Gastrocnemius medialis (tissue), 4 donors: ENCODE data around the gene TCF12. TPM values are rescaled to one million over a fixed set of nuclear protein-coding genes. Genes with fewer than 3 reads are reported as not detected.

Source experiments
- ATAC-seq, 2 donors: fragments of 150-250 bp; one replicate each; pipeline ENCODE4 v1.9.1; 2016
- DNase-seq, 2 donors: peaks; one replicate each; pipeline ENCODE4 v3.0.0-alpha.2; 2019
- H3K27ac ChIP-seq, 4 donors: fragments of 200-600 bp; sonication (generic); 1 replicate in 1 of 4; 2 replicates in 3 of 4; pipeline ENCODE4 v1.5.1; 2016 to 2018; ENCODE audit warnings: mild to moderate bottlenecking in 2 of 4, moderate library complexity in 1 of 4
- H3K27me3 ChIP-seq, 3 donors: fragments of 200-600 bp; sonication (generic) in 2 of 3; 1 replicate in 1 of 3; 2 replicates in 2 of 3; pipeline versions ENCODE4 v1.5.1 to v1.6.0; 2016 to 2019; ENCODE audit warnings: mild to moderate bottlenecking in 1 of 3, moderate library complexity in 1 of 3
- H3K36me3 ChIP-seq, 2 donors: fragments of 200-600 bp; sonication (generic) in 1 of 2; one replicate each; pipeline ENCODE4 v1.5.1; 2017 to 2018
- H3K4me1 ChIP-seq, 2 donors: fragments of 200-600 bp; sonication (generic) in 1 of 2; one replicate each; pipeline ENCODE4 v1.5.1; 2016 to 2017; ENCODE audit warnings: mild to moderate bottlenecking in 2 of 2
- H3K4me3 ChIP-seq, 4 donors: fragments of 200-600 bp; sonication (generic) in 3 of 4; 1 replicate in 1 of 4; 2 replicates in 3 of 4; pipeline ENCODE4 v1.5.1; 2016 to 2019; ENCODE audit warnings: mild to moderate bottlenecking in 2 of 4
- H3K9me3 ChIP-seq, 3 donors: fragments of 200-600 bp; sonication (generic) in 2 of 3; 1 replicate in 1 of 3; 2 replicates in 2 of 3; pipeline ENCODE4 v1.5.1; 2016 to 2019
- CTCF ChIP-seq, 5 experiments: fragments of 450-650 bp in 3 of 5; fragments of 200-600 bp in 2 of 5; sonication (generic) in 2 of 5; IDR thresholded peaks in 4 of 5; conservative IDR thresholded peaks in 1 of 5; 1 replicate in 4 of 5; 2 replicates in 1 of 5; pipeline ENCODE4 v1.5.1; 2016 to 2019; ENCODE audit warnings: antibody characterized with exemption in 5 of 5, mild to moderate bottlenecking in 3 of 5, moderate library complexity in 3 of 5
- POLR2A ChIP-seq, 2 donors: fragments of 450-650 bp; IDR thresholded peaks; one replicate each; pipeline ENCODE4 v1.6.1; 2017; ENCODE audit warnings: antibody characterized with exemption in 2 of 2, mild to moderate bottlenecking in 2 of 2, moderate library complexity in 2 of 2
- in situ Hi-C, 4 donors: fragments of 200-750 bp; cut with MboI; loops; one replicate each; pipeline versions ENCODE4 v1.15.0 to v1.8.0; 2017; ENCODE audit warnings: low sequenced_read_pairs in 4 of 4
- intact Hi-C: fragments of 100-400 bp; cut with DNase I; formaldehyde crosslinking; loops from one replicate; pipeline ENCODE4 v1.15.1; 2023; ENCODE audit warnings: low total_unique reads
- total RNA-seq, 4 donors: library from RNA; depleted of rRNA; stranded (reverse); fragments of >200 nt; gene quantifications; one replicate each; pipeline versions ENCODE4 v1.1.0 to v1.2.3, GENCODE V29; 2016

Gene TCF12
- total RNA-seq, 4 donors from 2014 or later = 34.9 to 63.0 (median 51.4) TPM

DNA sequence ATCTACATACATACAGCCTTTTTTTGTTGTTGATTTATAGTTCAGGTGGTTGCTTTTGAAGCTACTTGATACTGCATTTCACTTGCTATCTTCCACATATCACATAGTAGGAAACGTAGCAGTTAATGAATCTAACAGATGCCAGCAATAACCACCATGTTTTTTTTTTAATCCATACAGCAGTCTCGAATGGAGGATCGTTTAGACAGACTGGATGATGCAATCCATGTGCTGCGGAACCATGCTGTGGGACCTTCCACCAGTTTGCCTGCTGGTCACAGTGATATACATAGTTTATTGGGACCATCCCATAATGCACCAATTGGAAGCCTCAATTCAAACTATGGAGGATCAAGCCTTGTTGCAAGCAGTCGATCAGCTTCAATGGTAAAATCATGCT lies 334.6 kb downstream of the TCF12 start:
- DNase-seq (no peak), ATAC-seq (no peak)
- H3K27me3 ChIP-seq = no peaks in the 10 kb centered on the region
- TF ChIP-seq POLR2A (IDR thresholded peaks at IDR 0.05) (no peak), CTCF (IDR thresholded peaks at IDR 0.05 in 4 of 5, conservative IDR thresholded peaks at IDR 0.05 in 1 of 5) (no peak)
- peaks cover 0 to 15% of the 10 kb centered on the region in 2 donors for H3K36me3 ChIP-seq
- no peaks in the 10 kb centered on the region for H3K4me1 ChIP-seq
- no peaks in the 10 kb centered on the region for H3K9me3 ChIP-seq
- in situ Hi-C loops (no loop called here), intact Hi-C loops (no loop called here)
- H3K27ac ChIP-seq = no peak overlapping the region
- H3K4me3 ChIP-seq = no peak overlapping the region

- peaks cover 0 to 15% of the 10 kb centered on the region in 2 donors for H3K36me3 ChIP-seq
- DNase-seq (no peak), ATAC-seq (no peak)
- H3K9me3 ChIP-seq = no peaks in the 10 kb centered on the region
- no peak for TF ChIP-seq CTCF (IDR thresholded peaks at IDR 0.05 in 4 of 5, conservative IDR thresholded peaks at IDR 0.05 in 1 of 5)
- no peak for TF ChIP-seq POLR2A (IDR thresholded peaks at IDR 0.05)
- H3K27ac ChIP-seq = no peak overlapping the region
- intact Hi-C loops (no loop called here), in situ Hi-C loops (no loop called here)
- no peak overlapping the region for H3K4me3 ChIP-seq
- no peaks in the 10 kb centered on the region for H3K4me1 ChIP-seq
- no peaks in the 10 kb centered on the region for H3K27me3 ChIP-seq
Measured at GRCh38 chr15:57253500-57253899, 335.1 kb downstream of the TCF12 start.

DNA sequence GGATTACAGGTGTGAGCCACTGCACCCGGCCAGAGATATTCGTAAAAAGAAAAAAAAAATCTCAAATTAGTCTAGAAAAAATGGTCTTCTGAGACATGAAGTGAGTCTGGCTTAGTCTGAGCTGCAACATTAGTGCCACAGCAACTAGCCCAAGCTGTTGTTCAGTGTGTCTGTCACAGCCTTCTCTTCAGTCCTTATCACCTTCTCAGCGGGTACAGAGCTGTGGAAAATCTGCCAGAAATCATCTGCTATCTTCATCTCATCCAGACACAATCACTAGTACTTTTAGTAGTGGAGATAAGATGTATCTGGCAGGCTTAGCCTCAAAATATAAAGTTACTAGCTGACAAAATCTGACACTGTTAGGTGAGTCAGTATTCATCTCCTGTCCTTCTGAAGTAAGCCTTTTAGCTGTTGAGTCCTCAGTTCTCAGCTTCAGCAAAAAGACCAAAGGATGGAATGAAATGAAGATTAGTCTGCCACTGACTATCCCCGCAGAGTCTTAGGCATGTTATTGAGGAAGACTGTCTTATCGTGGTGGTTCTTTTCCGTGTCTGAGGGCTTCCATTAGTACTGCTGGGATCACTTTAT lies 337.4 kb downstream of the TCF12 start:
- Histone ChIP-seq H3K4me3 (no peak overlapping the region), H3K36me3 (peaks cover 0 to 15% of the 10 kb centered on the region in 2 donors), H3K27me3 (no peaks in the 10 kb centered on the region), H3K4me1 (peaks cover 0 to 15% of the 10 kb centered on the region in 2 donors), H3K9me3 (no peaks in the 10 kb centered on the region), H3K27ac (no peak overlapping the region)
- no peak for DNase-seq
- TF ChIP-seq CTCF (IDR thresholded peaks at IDR 0.05 in 4 of 5, conservative IDR thresholded peaks at IDR 0.05 in 1 of 5) (no peak), POLR2A (IDR thresholded peaks at IDR 0.05) (no peak)
- no peak for ATAC-seq
- intact Hi-C loops (no loop called here), in situ Hi-C loops (no loop called here)

GRCh38 chr15:57256939-57257338 lies 338.5 kb downstream of the TCF12 start:
- in situ Hi-C loops (no loop called here), intact Hi-C loops (no loop called here)
- no peak overlapping the region for H3K27ac ChIP-seq
- TF ChIP-seq POLR2A (IDR thresholded peaks at IDR 0.05) = no peak
- no peak for TF ChIP-seq CTCF (IDR thresholded peaks at IDR 0.05 in 4 of 5, conservative IDR thresholded peaks at IDR 0.05 in 1 of 5)
- H3K36me3 ChIP-seq = peaks cover 0 to 14% of the 10 kb centered on the region in 2 donors
- no peak overlapping the region for H3K4me3 ChIP-seq
- ATAC-seq (no peak), DNase-seq (no peak)
- no peaks in the 10 kb centered on the region for H3K27me3 ChIP-seq
- peaks cover 0 to 15% of the 10 kb centered on the region in 2 donors for H3K4me1 ChIP-seq
- H3K9me3 ChIP-seq = no peaks in the 10 kb centered on the region

DNA sequence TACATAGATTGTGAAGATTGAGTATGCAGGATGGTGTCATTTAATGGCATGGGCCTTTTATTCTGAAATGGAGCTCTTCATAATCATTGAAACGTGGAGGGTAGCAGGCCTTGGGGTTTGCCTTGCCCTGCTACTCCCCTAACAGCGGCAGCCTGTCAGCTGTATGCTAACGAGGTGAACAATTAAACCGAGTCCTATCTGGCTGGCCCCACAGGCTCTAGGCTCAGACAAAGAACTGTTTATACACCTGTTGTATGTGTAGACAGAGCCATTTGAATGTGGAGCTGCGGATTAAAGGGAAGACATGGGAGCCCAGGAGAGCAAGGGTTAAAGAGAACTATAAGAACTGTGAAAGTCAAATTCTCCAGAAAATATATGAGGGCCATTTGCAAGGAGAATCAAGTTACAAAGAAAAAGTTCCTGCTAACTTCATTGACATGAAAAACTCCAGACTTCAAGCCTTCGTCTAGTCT lies 341.2 kb downstream of the TCF12 start:
- no peak overlapping the region for H3K4me3 ChIP-seq
- no peak for TF ChIP-seq CTCF (IDR thresholded peaks at IDR 0.05 in 4 of 5, conservative IDR thresholded peaks at IDR 0.05 in 1 of 5)
- TF ChIP-seq POLR2A (IDR thresholded peaks at IDR 0.05) = no peak
- H3K4me1 ChIP-seq = peaks cover 0 to 15% of the 10 kb centered on the region in 2 donors
- no peak overlapping the region for H3K27ac ChIP-seq
- H3K36me3 ChIP-seq = peaks cover 0 to 28% of the 10 kb centered on the region in 2 donors
- in situ Hi-C loops = no loop called here
- H3K27me3 ChIP-seq = no peaks in the 10 kb centered on the region
- ATAC-seq (no peak), DNase-seq (no peak)
- intact Hi-C loops = no loop called here
- H3K9me3 ChIP-seq = no peaks in the 10 kb centered on the region
